ENCODE data around the gene MBNL1.

Gene MBNL1

GRCh38 chr3:152497890-152498289, 229.2 kb downstream of the MBNL1 start:
- DNase-seq, result no peak

GRCh38 chr3:152499791-152500385, 231.2 kb downstream of the MBNL1 start:
- no peak for DNase-seq

- DNase-seq, result no peak
These were observed 237.2 kb downstream of the MBNL1 start for GRCh38 chr3:152505926-152506325.

- peak; percentile 5 for DNase-seq
These were observed 240.0 kb downstream of the MBNL1 start for GRCh38 chr3:152508705-152509104.

- DNase-seq, result no peak
These were observed 243.2 kb downstream of the MBNL1 start for GRCh38 chr3:152511904-152512303.

- DNase-seq, result no peak
These were observed 244.7 kb downstream of the MBNL1 start for GRCh38 chr3:152513301-152513960.
